ENCODE results near the gene METAP1.
"Not testable (repeated sequence)": the region's sequence is repeated elsewhere in the genome, so short reads cannot be mapped to it uniquely, and the experiment has no call there.

Gene METAP1

GRCh38 chr4:99061048-99061700 is 65.7 kb downstream of the METAP1 start:
- TF ChIP-seq, protein P1, sequence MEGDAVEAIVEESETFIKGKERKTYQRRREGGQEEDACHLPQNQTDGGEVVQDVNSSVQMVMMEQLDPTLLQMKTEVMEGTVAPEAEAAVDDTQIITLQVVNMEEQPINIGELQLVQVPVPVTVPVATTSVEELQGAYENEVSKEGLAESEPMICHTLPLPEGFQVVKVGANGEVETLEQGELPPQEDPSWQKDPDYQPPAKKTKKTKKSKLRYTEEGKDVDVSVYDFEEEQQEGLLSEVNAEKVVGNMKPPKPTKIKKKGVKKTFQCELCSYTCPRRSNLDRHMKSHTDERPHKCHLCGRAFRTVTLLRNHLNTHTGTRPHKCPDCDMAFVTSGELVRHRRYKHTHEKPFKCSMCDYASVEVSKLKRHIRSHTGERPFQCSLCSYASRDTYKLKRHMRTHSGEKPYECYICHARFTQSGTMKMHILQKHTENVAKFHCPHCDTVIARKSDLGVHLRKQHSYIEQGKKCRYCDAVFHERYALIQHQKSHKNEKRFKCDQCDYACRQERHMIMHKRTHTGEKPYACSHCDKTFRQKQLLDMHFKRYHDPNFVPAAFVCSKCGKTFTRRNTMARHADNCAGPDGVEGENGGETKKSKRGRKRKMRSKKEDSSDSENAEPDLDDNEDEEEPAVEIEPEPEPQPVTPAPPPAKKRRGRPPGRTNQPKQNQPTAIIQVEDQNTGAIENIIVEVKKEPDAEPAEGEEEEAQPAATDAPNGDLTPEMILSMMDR (IDR thresholded peaks at IDR 0.05; ENCODE audit: borderline replicate concordance, control extremely low read depth, extremely low read depth, insufficient read depth, missing control alignments), result no peak
- no peak for DNase-seq (ENCODE audit: low spot score)
- in situ Hi-C loops (cut with MboI; ENCODE audit: low sequenced_read_pairs, unreplicated experiment), result no loop called here

- no peak for DNase-seq (ENCODE audit: low spot score)
- in situ Hi-C loops (cut with MboI; ENCODE audit: low sequenced_read_pairs, unreplicated experiment), result no loop called here
These were observed 66.6 kb downstream of the METAP1 start for GRCh38 chr4:99062120-99062519.

DNA sequence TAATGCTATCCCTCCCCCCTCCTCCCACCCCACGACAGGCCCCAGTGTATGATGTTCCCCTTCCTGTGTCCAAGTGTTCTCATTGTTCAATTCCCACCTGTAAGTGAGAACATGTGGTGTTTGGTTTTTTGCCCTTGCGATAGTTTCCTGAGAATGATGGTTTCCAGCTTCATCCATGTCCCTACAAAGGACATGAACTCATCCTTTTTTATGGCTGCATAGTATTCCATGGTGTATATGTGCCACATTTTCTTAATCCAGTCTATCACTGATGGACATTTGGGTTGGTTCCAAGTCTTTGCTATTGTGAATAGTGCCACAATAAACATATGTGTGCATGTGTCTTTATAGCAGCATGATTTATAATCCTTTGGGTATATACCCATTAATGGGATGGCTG is 70.0 kb downstream of the METAP1 start:
- in situ Hi-C loops (cut with MboI; ENCODE audit: low sequenced_read_pairs, unreplicated experiment), result not testable (repeated sequence)

More at GRCh38 chr4:99062120-99062519, 66.6 kb downstream of the METAP1 start:
- TF ChIP-seq, protein P1 (IDR thresholded peaks at IDR 0.05; ENCODE audit: borderline replicate concordance, control extremely low read depth, extremely low read depth, insufficient read depth, missing control alignments), result no peak

DNA sequence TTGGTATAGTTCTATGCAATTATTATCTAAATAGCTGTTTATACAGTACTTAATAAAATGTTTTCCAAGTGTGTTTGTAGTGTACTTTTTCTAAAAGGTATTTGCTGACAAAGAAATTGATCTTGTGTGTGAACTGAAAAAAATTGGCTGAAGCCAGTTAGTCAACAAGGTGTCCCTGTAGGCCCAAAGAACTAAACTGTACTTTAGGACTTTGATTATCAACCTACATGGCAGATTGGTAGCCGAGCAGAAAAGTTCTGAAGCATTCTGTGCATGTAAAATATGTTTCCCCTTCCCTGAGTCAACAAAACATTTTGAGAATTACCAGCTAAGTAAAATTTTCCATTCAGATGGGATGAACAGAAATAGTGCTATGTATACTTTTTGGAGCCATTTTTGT is 72.1 kb downstream of the METAP1 start:
- DNase-seq (ENCODE audit: low spot score), result no peak
- in situ Hi-C loops (cut with MboI; ENCODE audit: low sequenced_read_pairs, unreplicated experiment), result no loop called here
- TF ChIP-seq, protein P1 (IDR thresholded peaks at IDR 0.05; ENCODE audit: borderline replicate concordance, control extremely low read depth, extremely low read depth, insufficient read depth, missing control alignments), result no peak

More for the DNA sequence above, 70.0 kb downstream of the METAP1 start:
- DNase-seq (ENCODE audit: low spot score), result not testable (repeated sequence)

GRCh38 chr4:99071159-99071558 is 75.6 kb downstream of the METAP1 start:
- no peak for DNase-seq (ENCODE audit: low spot score)
- in situ Hi-C loops (cut with MboI; ENCODE audit: low sequenced_read_pairs, unreplicated experiment), result no loop called here
- TF ChIP-seq, protein P1 (IDR thresholded peaks at IDR 0.05; ENCODE audit: borderline replicate concordance, control extremely low read depth, extremely low read depth, insufficient read depth, missing control alignments), result no peak

DNA sequence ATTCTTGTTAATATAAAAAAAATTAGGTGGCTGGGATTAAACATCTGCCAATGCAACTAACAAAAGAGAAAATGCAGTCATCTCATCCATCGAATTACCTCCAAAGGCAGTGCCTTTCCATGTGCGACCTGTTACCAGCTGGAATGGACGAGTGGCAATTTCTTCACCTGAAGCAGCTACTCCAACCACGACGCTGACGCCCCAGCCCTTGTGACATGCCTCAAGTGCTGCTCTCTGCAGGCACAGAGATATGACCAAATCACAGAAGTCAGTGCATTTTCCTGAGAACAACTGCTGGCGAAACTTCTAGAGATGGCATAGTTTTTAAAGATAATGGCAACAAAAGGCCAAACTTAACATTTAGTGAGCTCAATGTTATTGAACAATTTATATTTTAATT is 79.3 kb downstream of the METAP1 start:
- TF ChIP-seq, protein P1 (IDR thresholded peaks at IDR 0.05; ENCODE audit: borderline replicate concordance, control extremely low read depth, extremely low read depth, insufficient read depth, missing control alignments), result no peak
- in situ Hi-C loops (cut with MboI; ENCODE audit: low sequenced_read_pairs, unreplicated experiment), result no loop called here

GRCh38 chr4:99076292-99076976 is 80.9 kb downstream of the METAP1 start:
- no peak for DNase-seq (ENCODE audit: low spot score)
- in situ Hi-C loops (cut with MboI; ENCODE audit: low sequenced_read_pairs, unreplicated experiment), result no loop called here
- TF ChIP-seq, protein P1 (IDR thresholded peaks at IDR 0.05; ENCODE audit: borderline replicate concordance, control extremely low read depth, extremely low read depth, insufficient read depth, missing control alignments), result no peak

More for the DNA sequence above, 79.3 kb downstream of the METAP1 start:
- DNase-seq (ENCODE audit: low spot score), result no peak
